Measurements from ENCODE around the gene DNAJB12.

GRCh38 chr10:72390764-72391163 lies 36.0 kb upstream of the DNAJB12 start:
- TF ChIP-seq CTCF (IDR thresholded peaks at IDR 0.05) (no peak), POLR2A (IDR thresholded peaks at IDR 0.05) (no peak)

Data from ovary (tissue), 3 donors.